A549 treated with GW870086 at 1 μM for 4 hours (cell line): Measurements from ENCODE around the gene EIF4B. TPM values are rescaled to one million over a fixed set of nuclear protein-coding genes. Genes with fewer than 3 reads are reported as not detected.

ENCODE experiments used
- total RNA-seq: library from RNA; stranded (reverse); fragments of 200-300 nt; extraction: Qiagen RNA extraction; gene quantifications from 5 replicates; pipeline ENCODE4 v1.2.3, GENCODE V29; 2022; ENCODE audit warnings: low read depth

The EIF4B gene, protein sequence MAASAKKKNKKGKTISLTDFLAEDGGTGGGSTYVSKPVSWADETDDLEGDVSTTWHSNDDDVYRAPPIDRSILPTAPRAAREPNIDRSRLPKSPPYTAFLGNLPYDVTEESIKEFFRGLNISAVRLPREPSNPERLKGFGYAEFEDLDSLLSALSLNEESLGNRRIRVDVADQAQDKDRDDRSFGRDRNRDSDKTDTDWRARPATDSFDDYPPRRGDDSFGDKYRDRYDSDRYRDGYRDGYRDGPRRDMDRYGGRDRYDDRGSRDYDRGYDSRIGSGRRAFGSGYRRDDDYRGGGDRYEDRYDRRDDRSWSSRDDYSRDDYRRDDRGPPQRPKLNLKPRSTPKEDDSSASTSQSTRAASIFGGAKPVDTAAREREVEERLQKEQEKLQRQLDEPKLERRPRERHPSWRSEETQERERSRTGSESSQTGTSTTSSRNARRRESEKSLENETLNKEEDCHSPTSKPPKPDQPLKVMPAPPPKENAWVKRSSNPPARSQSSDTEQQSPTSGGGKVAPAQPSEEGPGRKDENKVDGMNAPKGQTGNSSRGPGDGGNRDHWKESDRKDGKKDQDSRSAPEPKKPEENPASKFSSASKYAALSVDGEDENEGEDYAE
- 216 to 371 TPM (median 266 TPM) in 5 replicates for total RNA-seq

DNA sequence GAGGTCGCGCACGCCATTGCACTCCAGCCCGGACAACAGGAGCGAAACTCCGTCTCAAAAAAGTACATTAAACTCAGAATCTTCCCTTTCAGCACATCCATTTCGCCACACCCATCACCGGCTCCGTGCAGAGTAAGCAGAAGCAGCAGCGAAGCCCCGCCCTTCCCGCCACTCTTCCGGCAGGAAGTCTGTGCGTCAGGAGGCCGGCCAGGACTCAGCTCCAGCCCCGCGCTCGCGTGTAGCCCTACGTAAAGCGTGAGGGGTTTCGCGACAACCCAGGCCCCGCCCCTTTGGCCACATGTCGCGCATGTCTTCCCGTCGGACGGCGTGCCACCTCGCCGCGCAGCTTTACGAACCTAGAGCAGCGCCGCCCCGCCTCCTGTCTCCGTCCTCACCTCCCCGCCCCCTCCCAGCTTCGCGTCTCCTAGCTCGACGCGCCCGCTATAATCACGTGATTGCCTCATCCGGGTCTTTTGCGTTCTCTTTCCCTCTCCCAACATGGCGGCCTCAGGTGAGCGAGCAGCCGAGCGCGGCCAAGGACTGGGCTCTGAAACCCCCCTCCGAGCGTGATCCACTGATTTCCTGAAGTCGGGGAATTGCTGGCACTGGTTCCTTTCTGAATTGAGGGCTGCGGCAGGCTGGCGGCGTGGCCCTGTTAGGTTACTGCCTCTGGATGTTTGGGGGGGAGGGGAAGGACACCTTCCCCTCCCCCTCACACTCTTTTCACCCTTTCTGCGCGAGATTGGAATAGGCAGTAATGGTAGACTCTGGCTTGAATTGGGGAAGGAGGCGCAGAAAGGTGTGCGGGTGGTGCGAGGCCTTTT is at the start of gene EIF4B:
Gene EIF4B, plus strand, starts transcription at position 471 of the 824 bp plus-strand sequence. Its CDS starts 28 bp downstream, at position 499.

DNA sequence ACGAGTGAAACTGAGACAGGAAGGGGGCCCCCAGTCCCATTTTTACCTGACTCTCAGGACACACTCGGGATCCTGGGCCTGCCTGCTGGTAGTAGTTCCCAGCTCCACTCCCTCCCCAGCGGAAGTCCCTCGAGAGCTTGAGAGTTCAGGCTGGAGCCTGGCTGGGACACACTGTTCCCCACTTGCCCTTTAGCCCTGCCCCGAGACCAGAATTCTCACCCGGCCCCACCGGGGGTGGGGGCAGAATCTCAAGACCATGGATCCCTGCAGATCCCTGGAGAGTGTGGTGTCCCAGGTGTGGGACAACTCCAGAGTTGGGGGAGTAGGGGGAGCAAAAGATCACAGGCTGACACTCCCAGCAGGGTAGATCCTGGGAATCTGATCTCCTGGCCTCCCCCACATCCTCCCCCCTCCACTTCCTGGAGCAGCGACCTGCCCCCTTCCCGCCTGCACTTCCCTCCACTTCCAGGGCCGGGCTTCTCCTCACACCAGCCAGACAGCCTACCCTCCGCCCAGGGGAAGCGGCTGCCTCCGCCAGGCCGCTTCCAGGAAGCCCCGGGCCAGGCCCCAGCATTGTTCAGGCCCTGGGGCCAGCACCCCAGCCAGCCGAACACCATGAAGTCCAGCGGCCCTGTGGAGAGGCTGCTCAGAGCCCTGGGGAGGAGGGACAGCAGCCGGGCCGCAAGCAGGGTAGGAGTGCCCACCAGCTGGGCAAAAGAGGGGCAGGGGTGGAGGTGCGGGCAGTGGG is 43.5 kb downstream of the EIF4B start, which contains the start of gene TNS2:
Gene TNS2, plus strand, starts transcription at position 495 of the 748 bp plus-strand sequence. Its CDS starts 121 bp downstream, at position 616.

GRCh38 chr12:53079226-53080117 is 73.2 kb downstream of the EIF4B start, which contains the start of gene SPRYD3:
Gene SPRYD3 (minus strand): TSS chr12:53079390. CDS start chr12:53079333, 57 bp downstream.

Other genes starting within 250 kb of the EIF4B start
- gene KRT76, start 229.1 kb upstream of the EIF4B start, total RNA-seq: not detected in 5 replicates
- gene KRT3, start 210.3 kb upstream of the EIF4B start, total RNA-seq: 0.05 to 0.11 TPM (median 0.07 TPM) in 5 replicates
- 1.9 to 3.9 TPM (median 2.7 TPM) in 5 replicates for gene KRT4, start 192.3 kb upstream of the EIF4B start, total RNA-seq
- gene KRT79, start 172.1 kb upstream of the EIF4B start, total RNA-seq: 0.09 to 0.20 TPM in 2 of 5 replicates, not detected in the others
- gene KRT78, start 157.5 kb upstream of the EIF4B start, total RNA-seq: 0.06 to 0.25 TPM in 2 of 5 replicates, not detected in the others
- 3,905 to 4,615 TPM (median 4,500 TPM) in 5 replicates for gene KRT8, start 101.4 kb upstream of the EIF4B start, total RNA-seq
- gene KRT18, start 57.3 kb upstream of the EIF4B start, total RNA-seq: 2,631 to 3,100 TPM (median 2,917 TPM) in 5 replicates
- 31.3 to 48.7 TPM (median 41.7 TPM) in 5 replicates for gene TNS2, start 43.6 kb downstream of the EIF4B start, total RNA-seq
- gene SPRYD3, start 72.9 kb downstream of the EIF4B start, total RNA-seq: 33.3 to 38.4 TPM (median 35.7 TPM) in 5 replicates
- gene IGFBP6, start 91.2 kb downstream of the EIF4B start, total RNA-seq: 155 to 267 TPM (median 231 TPM) in 5 replicates
- gene SOAT2, start 97.0 kb downstream of the EIF4B start, total RNA-seq: 0.06 to 0.44 TPM (median 0.40 TPM) in 5 replicates
- gene ZNF740, start 174.3 kb downstream of the EIF4B start, total RNA-seq: 12.9 to 17.1 TPM (median 15.4 TPM) in 5 replicates
- gene CSAD, start 174.5 kb downstream of the EIF4B start, total RNA-seq: 5.2 to 8.0 TPM (median 7.6 TPM) in 5 replicates
- 0.29 to 0.63 TPM (median 0.42 TPM) in 5 replicates for gene ITGB7, start 200.8 kb downstream of the EIF4B start, total RNA-seq
- 20.4 to 27.6 TPM (median 24.0 TPM) in 5 replicates for gene RARG, start 225.8 kb downstream of the EIF4B start, total RNA-seq